Stimulated activated CD4-positive, alpha-beta T cell treated with anti-CD3 and anti-CD28 coated beads, Interleukin-12 subunit alpha, Interleukin-12 subunit beta, amount 100 ng/mL, for 48 hours (primary cell): ENCODE data around the gene EXD3.
"Not testable (repeated sequence)": the region's sequence is repeated elsewhere in the genome, so short reads cannot be mapped to it uniquely, and the experiment has no call there.

Source experiments
- DNase-seq, 3 donors: peaks; one replicate each; pipeline ENCODE4 v3.0.0-alpha.2; 2020; ENCODE audit warnings: low read depth in 2 of 3, low spot score in 1 of 3

Gene EXD3

DNA sequence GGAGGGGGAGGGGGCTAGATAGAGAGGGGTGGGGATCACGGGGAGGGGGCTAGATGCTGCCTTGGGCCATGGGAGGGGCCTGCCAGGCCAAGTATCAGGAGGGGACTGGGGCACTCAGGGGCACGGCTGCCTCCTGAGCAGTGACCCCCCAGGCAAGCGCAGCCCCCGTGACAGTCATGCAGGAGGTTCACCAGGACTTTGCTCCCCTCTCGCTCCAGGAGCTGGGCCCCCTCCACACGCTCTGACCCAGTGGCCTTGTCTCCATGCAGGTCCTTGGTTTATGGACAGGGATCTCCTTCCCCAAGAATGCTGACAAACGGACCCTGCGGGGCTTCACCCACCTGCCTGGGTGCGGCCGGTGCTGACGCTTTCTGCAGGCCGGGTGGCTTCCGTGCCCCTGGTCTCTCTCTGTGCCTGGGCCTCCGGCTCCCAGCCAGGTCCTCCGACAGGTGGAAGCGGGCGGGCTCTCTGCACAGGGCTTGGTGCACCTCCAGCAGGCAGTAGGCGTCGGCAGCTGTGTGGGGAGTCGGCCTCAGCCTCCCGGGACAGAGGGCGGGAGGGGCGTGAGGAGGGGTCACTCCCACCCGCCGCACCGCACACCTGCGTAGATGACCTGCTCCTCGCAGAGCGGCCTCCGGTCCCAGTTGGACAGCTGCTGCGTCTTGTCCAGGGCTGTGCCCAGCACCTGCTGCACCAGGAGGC lies 74.0 kb downstream of the EXD3 start:
- no peak for DNase-seq

GRCh38 chr9:137347928-137348327 lies 75.0 kb downstream of the EXD3 start:
- no peak for DNase-seq

DNA sequence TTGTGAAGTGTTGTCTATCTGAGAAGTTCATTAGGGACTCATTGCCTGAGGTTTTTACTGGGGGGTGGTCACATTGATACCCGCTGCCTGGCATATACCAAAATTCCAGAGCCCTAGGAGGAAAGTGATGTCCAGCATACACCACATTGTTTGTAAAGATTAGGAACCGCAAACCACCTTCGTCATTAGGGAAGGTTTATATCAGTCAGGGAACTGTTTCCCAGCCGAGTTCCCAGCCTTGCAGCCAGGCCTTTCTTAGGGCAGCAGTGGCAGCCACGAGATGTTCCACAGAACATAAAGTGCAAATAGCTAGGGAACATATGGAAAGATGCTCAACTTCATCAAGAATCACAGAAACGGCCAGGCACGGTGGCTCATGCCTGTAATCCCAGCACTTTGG lies 80.5 kb downstream of the EXD3 start:
- no peak for DNase-seq

DNA sequence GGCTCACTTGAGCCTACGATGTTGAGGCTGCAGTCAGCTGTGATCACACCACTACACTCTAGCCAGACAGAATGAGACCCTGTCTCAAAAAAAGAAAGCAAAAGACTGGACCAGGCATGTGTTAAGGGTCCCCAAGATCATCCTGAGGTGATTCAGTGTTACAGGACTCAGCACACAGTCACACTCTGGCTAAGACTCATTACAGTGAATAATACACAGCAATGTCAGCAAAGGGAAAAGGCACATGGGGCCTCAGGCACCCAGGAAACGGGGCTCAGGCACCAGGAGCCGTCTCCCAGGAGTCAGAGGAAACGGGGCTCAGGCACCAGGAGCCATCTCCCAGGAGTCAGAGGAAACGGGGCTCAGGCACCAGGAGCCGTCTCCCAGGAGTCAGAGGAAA lies 81.7 kb downstream of the EXD3 start:
- no peak for DNase-seq

- not testable (repeated sequence) for DNase-seq
These were observed 83.0 kb downstream of the EXD3 start for GRCh38 chr9:137339908-137340462.

GRCh38 chr9:137339045-137339907 lies 83.7 kb downstream of the EXD3 start:
- DNase-seq = no peak

DNA sequence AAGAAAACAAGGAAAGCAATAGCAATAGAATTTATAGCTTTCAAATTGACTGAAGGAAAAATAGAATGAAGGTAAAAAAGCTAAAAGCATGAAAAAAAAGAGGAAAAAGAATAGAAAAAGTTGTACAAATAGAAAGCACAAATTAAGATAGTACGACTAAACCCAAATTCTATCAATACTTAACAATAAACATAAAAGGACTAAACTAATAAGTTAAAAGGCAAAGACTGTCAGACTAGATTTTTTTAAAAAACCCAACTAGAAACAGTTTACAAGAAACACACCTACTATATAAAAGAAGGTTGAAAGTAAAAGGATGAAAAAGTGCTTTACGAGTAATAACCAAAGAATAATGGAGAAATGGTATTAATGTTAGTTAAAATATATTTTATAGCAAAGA lies 86.2 kb downstream of the EXD3 start:
- no peak for DNase-seq

DNA sequence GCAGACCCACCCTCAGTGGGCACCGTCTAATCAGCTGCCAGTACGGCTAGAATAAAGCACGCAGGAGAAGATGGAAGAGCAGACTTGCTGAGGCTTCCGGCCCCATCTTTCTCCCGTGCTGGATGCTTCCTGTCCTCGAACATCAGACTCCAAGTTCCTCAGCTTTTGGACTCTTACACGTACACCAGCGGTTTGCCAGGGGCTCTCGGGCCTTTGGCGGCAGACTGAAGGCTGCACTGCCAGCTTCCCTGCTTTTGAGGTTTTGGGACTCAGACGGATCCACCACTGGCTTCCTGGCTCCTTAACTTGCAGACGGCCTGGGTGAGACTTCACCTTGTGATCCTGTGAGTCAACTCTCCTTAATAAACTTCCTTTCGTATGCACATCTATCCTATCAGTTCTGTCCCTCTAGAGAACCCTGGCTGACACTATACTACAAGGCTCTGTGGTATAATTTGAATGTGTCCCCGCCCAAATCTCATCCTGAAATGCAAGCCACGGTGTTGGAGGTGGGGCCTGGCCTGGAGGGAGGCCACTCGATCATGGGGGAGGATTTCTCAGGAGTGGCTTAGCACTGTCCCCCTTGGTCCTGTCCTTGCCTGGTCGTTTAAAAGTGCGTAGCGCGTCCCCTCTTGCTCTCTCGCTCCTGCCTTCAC lies 89.8 kb downstream of the EXD3 start:
- DNase-seq = no peak

DNA sequence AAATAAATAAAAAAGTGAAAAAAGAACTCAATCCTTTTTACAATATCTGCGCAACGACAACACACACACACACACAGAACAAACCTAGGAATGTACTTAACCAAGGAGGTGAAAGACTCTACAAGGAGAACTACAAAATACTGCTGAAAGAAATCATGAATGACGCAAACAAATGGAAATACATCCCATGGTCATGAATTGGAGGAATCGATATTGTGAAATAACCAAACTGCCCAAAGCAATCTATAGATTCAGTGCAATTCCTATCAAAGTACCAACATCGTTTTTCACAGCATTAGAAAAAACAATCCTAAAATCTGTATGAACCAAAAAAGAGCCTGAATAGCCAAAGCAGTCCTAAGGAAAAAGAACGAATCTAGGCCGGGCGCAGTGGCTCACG lies 91.0 kb downstream of the EXD3 start:
- no peak for DNase-seq

DNA sequence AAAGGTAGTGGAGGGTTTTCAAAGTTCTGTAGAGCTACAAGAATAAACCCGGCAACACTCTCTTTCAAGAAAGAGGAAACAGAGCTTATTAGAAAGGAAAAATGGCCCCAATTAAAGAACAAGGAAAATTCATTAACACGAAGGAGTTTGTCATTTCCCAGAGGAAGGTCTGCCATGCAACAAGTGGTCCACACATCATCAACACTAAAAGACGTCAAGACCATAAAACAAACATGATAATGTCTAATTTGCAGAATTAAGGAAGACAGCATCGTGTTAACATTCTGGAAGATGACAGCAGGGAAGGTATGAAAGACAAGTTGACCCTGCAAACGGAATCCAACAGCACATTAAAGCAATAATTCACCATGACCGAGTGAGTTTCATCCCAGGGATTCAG lies 92.3 kb downstream of the EXD3 start:
- no peak for DNase-seq

- not testable (repeated sequence) for DNase-seq
These were observed 93.4 kb downstream of the EXD3 start for GRCh38 chr9:137329590-137329989.

DNA sequence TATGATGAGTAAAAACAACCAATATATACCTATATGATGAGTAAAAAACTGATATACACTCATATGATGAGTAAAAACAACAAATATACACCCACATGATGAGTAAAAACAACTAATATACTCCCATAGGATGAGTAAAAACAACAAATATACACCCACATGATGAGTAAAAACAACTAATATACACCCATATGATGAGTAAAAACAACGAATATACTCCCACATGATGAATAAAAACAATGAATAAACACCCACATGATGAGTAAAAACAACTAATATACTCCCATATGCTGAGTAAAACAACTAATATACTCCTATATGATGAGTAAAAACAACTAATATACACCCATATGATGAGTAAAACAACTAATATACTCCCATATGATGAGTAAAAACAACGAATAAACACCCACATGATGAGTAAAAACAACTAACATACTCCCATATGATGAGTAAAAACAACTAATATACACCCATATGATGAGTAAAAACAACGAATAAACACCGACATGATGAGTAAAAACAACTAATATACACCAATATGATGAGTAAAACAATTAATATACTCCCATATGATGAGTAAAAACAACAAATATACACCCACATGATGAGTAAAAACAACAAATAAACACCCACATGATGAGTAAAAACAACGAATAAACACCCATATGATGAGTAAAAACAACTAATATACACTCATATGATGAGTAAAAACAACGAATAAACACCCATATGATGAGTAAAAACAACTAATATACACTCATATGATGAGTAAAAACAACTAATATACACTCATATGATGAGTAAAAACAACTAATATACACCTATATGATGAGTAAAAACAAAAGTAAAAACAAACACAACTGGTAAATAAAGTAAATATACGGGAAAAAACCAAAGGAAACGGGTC lies 95.1 kb downstream of the EXD3 start:
- not testable (repeated sequence) for DNase-seq

DNA sequence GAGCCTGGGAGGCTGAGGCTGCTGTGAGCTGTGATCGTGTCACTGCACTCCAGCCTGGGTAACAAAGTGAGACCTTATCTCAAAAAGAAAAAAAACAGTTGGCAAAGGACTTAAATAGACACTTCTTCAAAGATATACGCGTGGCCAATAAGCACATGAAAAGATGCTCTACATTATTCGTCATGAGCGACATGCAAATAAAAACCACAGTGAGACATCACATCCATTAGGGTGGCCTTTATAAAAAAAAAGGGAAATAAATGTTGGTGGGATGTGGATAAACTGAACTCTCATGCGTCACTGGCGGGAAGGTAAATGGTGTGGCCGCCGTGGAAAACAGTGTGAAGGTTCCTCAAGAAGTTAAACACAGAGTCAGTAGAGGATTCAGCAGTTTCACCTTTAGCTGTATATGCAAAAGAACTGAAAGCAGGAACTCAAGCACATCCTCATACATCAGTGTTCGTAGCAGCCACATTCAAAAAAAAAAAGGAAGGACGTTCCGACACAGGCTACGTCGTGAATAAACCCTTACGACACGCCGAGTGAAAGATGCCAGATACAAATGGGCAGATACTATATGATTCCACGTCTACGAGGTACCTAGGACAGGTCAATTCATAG lies 96.4 kb downstream of the EXD3 start:
- DNase-seq = no peak

DNA sequence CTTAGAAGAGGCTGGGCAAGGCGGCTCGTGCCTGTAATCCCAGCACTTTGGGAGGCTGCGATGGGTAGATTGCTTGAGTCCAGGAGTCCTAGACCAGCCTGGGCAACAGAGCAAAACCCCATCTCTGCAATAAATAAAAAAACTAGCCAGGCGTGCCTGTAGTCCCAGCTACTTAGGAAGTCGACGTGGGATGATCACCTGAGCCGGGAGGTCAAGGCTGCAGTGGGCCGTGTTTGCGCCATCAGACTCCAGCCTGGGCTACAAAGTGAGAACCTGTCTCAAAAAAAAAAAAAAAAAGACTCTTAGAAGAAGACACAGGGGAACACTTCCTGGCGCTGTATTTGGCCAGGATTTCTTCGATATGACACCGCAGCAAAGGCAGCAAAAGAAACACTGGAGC lies 97.2 kb downstream of the EXD3 start:
- no peak for DNase-seq

- DNase-seq = no peak
These were observed 97.8 kb downstream of the EXD3 start for GRCh38 chr9:137325124-137325523.

GRCh38 chr9:137323531-137324331 lies 99.2 kb downstream of the EXD3 start:
- no peak for DNase-seq

DNA sequence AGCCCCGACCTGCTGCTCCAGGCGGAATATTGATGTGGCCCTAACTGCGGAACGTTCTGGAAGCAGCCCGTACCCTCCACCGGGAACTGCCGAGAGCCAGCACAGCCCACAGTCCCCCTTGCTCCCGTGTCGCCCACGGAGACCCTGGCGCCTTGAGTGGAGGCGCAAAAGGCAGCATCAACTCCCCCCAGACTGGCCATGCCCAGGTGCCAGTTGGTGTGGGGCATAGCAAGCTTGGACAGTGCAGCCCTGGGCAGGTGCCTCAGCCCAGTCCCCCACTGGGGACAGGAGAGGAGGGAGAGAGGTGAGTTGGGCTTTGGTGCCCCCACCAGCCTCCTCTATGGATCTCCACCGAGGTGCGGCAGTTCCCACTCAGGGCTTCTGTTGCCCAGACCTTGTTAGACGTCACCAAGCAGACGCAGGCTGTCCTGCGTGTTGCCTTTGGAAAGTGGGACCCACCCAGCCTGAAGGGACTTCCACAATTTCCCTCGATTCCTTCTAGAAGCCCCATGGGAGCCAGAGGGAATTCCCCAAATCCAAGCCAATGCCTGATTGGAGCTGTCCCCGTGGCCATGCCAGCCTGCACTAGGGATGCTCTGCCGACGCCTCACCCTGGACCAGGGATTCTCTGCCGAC lies 101.1 kb downstream of the EXD3 start:
- no peak for DNase-seq

- DNase-seq = no peak
These were observed 102.2 kb downstream of the EXD3 start for GRCh38 chr9:137320555-137321384.
